Rectal smooth muscle tissue (tissue), 1 donor: ENCODE data around the gene NUPR1.
A peak's percentile ranks its signal among the peaks of the same experiment; 100 is the strongest.
"Not testable (repeated sequence)": the region's sequence is repeated elsewhere in the genome, so short reads cannot be mapped to it uniquely, and the experiment has no call there.

Experiments
- H3K27ac ChIP-seq: one replicate; pipeline ENCODE4 v1.7.0; 2013; ENCODE audit warnings: low read depth, low read length, inconsistent platforms
- H3K27me3 ChIP-seq: one replicate; pipeline ENCODE4 v1.7.0; 2013; ENCODE audit warnings: low read length; ENCODE audit not compliant: control insufficient read depth, insufficient read depth
- H3K36me3 ChIP-seq: one replicate; pipeline ENCODE4 v1.7.0; 2013; ENCODE audit warnings: low read length; ENCODE audit not compliant: control insufficient read depth, insufficient read depth
- H3K4me1 ChIP-seq: one replicate; pipeline ENCODE4 v1.7.0; 2013; ENCODE audit warnings: low read length; ENCODE audit not compliant: control insufficient read depth, insufficient read depth
- H3K4me3 ChIP-seq: one replicate; pipeline ENCODE4 v1.7.0; 2013; ENCODE audit warnings: low read length
- H3K9ac ChIP-seq: one replicate; pipeline ENCODE4 v1.7.0; 2013; ENCODE audit warnings: low read length

Gene NUPR1

GRCh38 chr16:28548306-28548802, 9.6 kb upstream of the NUPR1 start:
- no peaks in the 10 kb centered on the region for H3K27me3 ChIP-seq
- H3K36me3 ChIP-seq, result no peaks in the 10 kb centered on the region
- H3K27ac ChIP-seq, result no peak overlapping the region
- no peaks in the 10 kb centered on the region for H3K4me1 ChIP-seq
- H3K4me3 ChIP-seq, result no peak overlapping the region
- H3K9ac ChIP-seq, result no peak overlapping the region

- H3K27ac ChIP-seq, result no peak overlapping the region
- no peaks in the 10 kb centered on the region for H3K36me3 ChIP-seq
- no peaks in the 10 kb centered on the region for H3K4me1 ChIP-seq
- no peak overlapping the region for H3K4me3 ChIP-seq
- H3K9ac ChIP-seq, result no peak overlapping the region
- H3K27me3 ChIP-seq, result no peaks in the 10 kb centered on the region
These were observed 7.9 kb upstream of the NUPR1 start for GRCh38 chr16:28546626-28547025.

- not testable (repeated sequence) for H3K4me3 ChIP-seq, H3K27ac ChIP-seq, H3K36me3 ChIP-seq, H3K27me3 ChIP-seq, H3K4me1 ChIP-seq, H3K9ac ChIP-seq
These were observed 7.2 kb upstream of the NUPR1 start for GRCh38 chr16:28545964-28546363.

- Histone ChIP-seq H3K9ac (no peak overlapping the region), H3K36me3 (no peaks in the 10 kb centered on the region), H3K27me3 (no peaks in the 10 kb centered on the region), H3K4me3 (no peak overlapping the region), H3K4me1 (no peaks in the 10 kb centered on the region), H3K27ac (no peak overlapping the region)
These were observed 6.2 kb upstream of the NUPR1 start for GRCh38 chr16:28544998-28545397.

- no peaks in the 10 kb centered on the region for H3K36me3 ChIP-seq
- H3K9ac ChIP-seq, result no peak overlapping the region
- H3K27me3 ChIP-seq, result no peaks in the 10 kb centered on the region
- H3K4me3 ChIP-seq, result no peak overlapping the region
- peaks cover 5% of the 10 kb centered on the region for H3K4me1 ChIP-seq
- H3K27ac ChIP-seq, result no peak overlapping the region
These were observed 4.3 kb upstream of the NUPR1 start for GRCh38 chr16:28543072-28543471.

GRCh38 chr16:28542646-28543045, 3.9 kb upstream of the NUPR1 start:
- Histone ChIP-seq H3K4me1 (peaks cover 9% of the 10 kb centered on the region), H3K36me3 (no peaks in the 10 kb centered on the region), H3K9ac (no peak overlapping the region), H3K27me3 (no peaks in the 10 kb centered on the region), H3K27ac (no peak overlapping the region), H3K4me3 (no peak overlapping the region)

- no peak overlapping the region for H3K27ac ChIP-seq
- H3K9ac ChIP-seq, result no peak overlapping the region
- peaks cover 10% of the 10 kb centered on the region for H3K4me1 ChIP-seq
- no peak overlapping the region for H3K4me3 ChIP-seq
- no peaks in the 10 kb centered on the region for H3K36me3 ChIP-seq
- H3K27me3 ChIP-seq, result no peaks in the 10 kb centered on the region
These were observed 1.6 kb upstream of the NUPR1 start for GRCh38 chr16:28540346-28540745.

GRCh38 chr16:28537964-28538732, 626 bp downstream of the NUPR1 start:
- H3K4me3 ChIP-seq, result peak overlapping the region; percentile 81

GRCh38 chr16:28537076-28537475, 1.7 kb downstream of the NUPR1 start:
- peak overlapping the region; percentile 98 for H3K27ac ChIP-seq
- H3K4me3 ChIP-seq, result peak overlapping the region; percentile 81
- H3K36me3 ChIP-seq, result peaks cover 7% of the 10 kb centered on the region

More at GRCh38 chr16:28537964-28538732, 626 bp downstream of the NUPR1 start:
- Histone ChIP-seq H3K36me3 (peaks cover 7% of the 10 kb centered on the region), H3K27ac (peak overlapping the region; percentile 98), H3K27me3 (no peaks in the 10 kb centered on the region), H3K4me1 (peaks cover 10% of the 10 kb centered on the region), H3K9ac (peak overlapping the region; percentile 64)

GRCh38 chr16:28534542-28535373, 4.0 kb downstream of the NUPR1 start:
- H3K27me3 ChIP-seq, result no peaks in the 10 kb centered on the region
- peaks cover 7% of the 10 kb centered on the region for H3K36me3 ChIP-seq
- H3K4me3 ChIP-seq, result peak overlapping the region; percentile 32
- no peak overlapping the region for H3K9ac ChIP-seq
- no peak overlapping the region for H3K27ac ChIP-seq
- H3K4me1 ChIP-seq, result peaks cover 10% of the 10 kb centered on the region

More at GRCh38 chr16:28537076-28537475, 1.7 kb downstream of the NUPR1 start:
- H3K27me3 ChIP-seq, result no peaks in the 10 kb centered on the region
- peaks cover 10% of the 10 kb centered on the region for H3K4me1 ChIP-seq
- no peak overlapping the region for H3K9ac ChIP-seq

- no peaks in the 10 kb centered on the region for H3K27me3 ChIP-seq
- H3K4me3 ChIP-seq, result no peak overlapping the region
- peaks cover 7% of the 10 kb centered on the region for H3K36me3 ChIP-seq
- H3K9ac ChIP-seq, result no peak overlapping the region
- H3K4me1 ChIP-seq, result peaks cover 5% of the 10 kb centered on the region
- H3K27ac ChIP-seq, result no peak overlapping the region
These were observed 5.7 kb downstream of the NUPR1 start for GRCh38 chr16:28532940-28533647.
